Brain microvascular endothelial cell (primary cell): Measurements from ENCODE around the gene RPE.

Experiments
- DNase-seq: peaks from one replicate; pipeline ENCODE4 v3.0.0-alpha.2; 2020
- H3K27ac ChIP-seq: fragments of 250-450 bp; sonication (Bioruptor Pico); 2 replicates; pipeline ENCODE4 v1.5.1; 2020; ENCODE audit warnings: mild to moderate bottlenecking, moderate library complexity
- H3K27me3 ChIP-seq: fragments of 250-450 bp; sonication (Bioruptor Pico); replicated peaks from 2 replicates; pipeline ENCODE4 v1.5.1; 2020; ENCODE audit warnings: mild to moderate bottlenecking
- H3K36me3 ChIP-seq: fragments of 250-450 bp; sonication (Bioruptor Pico); replicated peaks from 2 replicates; pipeline ENCODE4 v1.5.1; 2020; ENCODE audit warnings: mild to moderate bottlenecking
- H3K4me3 ChIP-seq: 2 replicates; pipeline ENCODE4 v1.5.1; 2011; ENCODE audit warnings: low read depth, mild to moderate bottlenecking, control low read depth, low read length, moderate library complexity
- in situ Hi-C: cut with HindIII; loops from 2 replicates; pipeline ENCODE4 v1.10.0; 2017; ENCODE audit warnings: low sequenced_read_pairs, low pct_ligation_motif_present
- TF ChIP-seq, protein P1 (sequence below): IDR thresholded peaks from 2 replicates; pipeline ENCODE4 v1.5.1; 2011; ENCODE audit warnings: low read depth, mild to moderate bottlenecking, moderate library complexity, low read length, control low read depth, inconsistent platforms; ENCODE audit errors: missing control alignments

The RPE gene

GRCh38 chr2:210004881-210005280 is 2.4 kb downstream of the RPE start:
- TF ChIP-seq, protein P1, sequence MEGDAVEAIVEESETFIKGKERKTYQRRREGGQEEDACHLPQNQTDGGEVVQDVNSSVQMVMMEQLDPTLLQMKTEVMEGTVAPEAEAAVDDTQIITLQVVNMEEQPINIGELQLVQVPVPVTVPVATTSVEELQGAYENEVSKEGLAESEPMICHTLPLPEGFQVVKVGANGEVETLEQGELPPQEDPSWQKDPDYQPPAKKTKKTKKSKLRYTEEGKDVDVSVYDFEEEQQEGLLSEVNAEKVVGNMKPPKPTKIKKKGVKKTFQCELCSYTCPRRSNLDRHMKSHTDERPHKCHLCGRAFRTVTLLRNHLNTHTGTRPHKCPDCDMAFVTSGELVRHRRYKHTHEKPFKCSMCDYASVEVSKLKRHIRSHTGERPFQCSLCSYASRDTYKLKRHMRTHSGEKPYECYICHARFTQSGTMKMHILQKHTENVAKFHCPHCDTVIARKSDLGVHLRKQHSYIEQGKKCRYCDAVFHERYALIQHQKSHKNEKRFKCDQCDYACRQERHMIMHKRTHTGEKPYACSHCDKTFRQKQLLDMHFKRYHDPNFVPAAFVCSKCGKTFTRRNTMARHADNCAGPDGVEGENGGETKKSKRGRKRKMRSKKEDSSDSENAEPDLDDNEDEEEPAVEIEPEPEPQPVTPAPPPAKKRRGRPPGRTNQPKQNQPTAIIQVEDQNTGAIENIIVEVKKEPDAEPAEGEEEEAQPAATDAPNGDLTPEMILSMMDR, result no peak
- Histone ChIP-seq H3K27ac (no peak overlapping the region), H3K4me3 (no peak overlapping the region), H3K36me3 (peaks cover 3% of the 10 kb centered on the region), H3K27me3 (no peaks in the 10 kb centered on the region)
- in situ Hi-C loops, result no loop called here
- DNase-seq, result no peak

DNA sequence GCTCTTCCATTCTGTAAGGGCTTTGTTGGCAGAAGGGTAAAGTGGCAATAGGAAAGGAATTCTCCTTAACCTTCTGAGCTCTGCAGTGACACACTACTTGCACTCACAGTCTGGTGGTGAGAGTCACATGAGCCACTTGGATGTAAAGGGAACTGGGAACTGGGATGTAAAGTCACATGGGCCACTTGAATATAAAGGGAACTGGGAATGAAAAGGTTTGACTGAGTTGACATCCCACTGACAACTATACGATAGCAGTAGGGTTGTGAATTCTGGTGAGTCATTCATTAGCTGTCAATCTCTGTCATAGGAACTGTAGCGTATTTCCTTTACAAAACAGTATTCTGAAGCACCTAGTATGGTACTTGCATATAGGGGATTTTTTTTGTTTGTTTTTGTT is 5.5 kb downstream of the RPE start:
- DNase-seq, result no peak
- Histone ChIP-seq H3K36me3 (peaks cover 13% of the 10 kb centered on the region), H3K27me3 (no peaks in the 10 kb centered on the region), H3K27ac (no peak overlapping the region), H3K4me3 (no peak overlapping the region)
- TF ChIP-seq, protein P1, result no peak
- in situ Hi-C loops, result no loop called here

- in situ Hi-C loops, result no loop called here
- TF ChIP-seq, protein P1, result no peak
- Histone ChIP-seq H3K4me3 (no peak overlapping the region), H3K27me3 (no peaks in the 10 kb centered on the region), H3K27ac (no peak overlapping the region), H3K36me3 (peaks cover 16% of the 10 kb centered on the region)
- DNase-seq, result no peak
Observed at GRCh38 chr2:210009126-210009525, 6.7 kb downstream of the RPE start.

DNA sequence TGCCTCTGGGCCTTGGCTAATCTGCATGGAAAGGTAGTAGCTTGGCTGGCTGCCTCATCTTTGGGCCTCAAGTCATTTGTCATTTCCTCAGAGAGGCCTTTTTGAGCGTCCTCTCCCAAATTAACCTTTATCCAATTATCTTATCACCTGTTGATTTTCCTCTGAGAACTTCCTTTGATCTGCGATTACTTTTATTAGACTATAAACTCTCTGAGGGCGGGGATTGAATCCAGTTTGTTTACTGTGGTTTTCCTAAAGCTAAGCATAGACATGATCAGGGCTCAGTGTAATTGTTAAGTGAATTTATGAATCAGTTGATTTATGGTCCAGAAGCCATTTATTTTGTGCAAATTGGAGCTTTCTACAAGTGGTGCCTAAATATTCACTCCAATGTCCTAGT is 7.5 kb downstream of the RPE start:
- peaks cover 18% of the 10 kb centered on the region for H3K36me3 ChIP-seq
- in situ Hi-C loops, result no loop called here
- TF ChIP-seq, protein P1, result no peak
- H3K27me3 ChIP-seq, result no peaks in the 10 kb centered on the region
- DNase-seq, result no peak
- H3K4me3 ChIP-seq, result no peak overlapping the region
- no peak overlapping the region for H3K27ac ChIP-seq

DNA sequence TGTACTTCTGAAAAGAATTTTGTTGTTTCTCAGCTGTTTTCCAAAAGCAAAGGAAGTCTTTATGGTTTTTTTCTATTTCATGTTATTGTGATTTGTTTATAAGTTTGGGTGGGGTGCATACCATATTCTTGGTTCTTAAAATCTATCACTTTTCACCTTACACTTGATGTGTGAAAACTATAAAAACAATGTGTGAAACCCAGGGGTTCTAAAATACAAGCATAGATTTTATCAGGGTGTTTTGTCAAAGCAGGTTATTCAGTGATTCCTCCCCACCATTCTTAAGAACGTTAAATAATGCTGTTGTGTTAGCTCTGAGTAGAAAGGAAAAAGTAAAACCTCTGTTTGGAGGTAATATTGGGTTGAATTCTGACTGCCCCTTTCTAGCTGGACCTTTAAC is 17.7 kb downstream of the RPE start:
- H3K36me3 ChIP-seq, result peaks cover 52% of the 10 kb centered on the region
- H3K27ac ChIP-seq, result no peak overlapping the region
- H3K4me3 ChIP-seq, result no peak overlapping the region
- no peak for DNase-seq
- TF ChIP-seq, protein P1, result no peak
- in situ Hi-C loops, result no loop called here
- H3K27me3 ChIP-seq, result no peaks in the 10 kb centered on the region

DNA sequence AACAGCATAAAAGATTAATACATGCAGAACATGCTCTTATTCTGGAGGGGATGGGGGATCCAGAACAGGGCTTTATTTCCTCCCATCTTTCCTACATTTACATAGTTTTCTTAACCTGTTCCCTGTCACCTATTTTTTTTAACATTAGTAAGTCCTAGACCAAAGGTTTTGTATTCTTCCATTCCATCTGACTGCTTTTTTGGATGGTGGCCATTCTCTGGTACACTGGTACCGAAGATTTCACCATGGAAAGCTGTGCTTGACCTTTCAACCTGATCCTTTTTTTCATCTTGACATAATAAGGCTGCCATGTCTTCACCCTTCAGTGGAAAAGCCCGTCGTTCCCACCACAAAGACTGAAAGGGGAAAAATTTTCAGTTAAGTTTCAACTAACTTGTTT is 20.4 kb downstream of the RPE start:
- H3K4me3 ChIP-seq, result no peak overlapping the region

More for the DNA sequence above, 20.4 kb downstream of the RPE start:
- in situ Hi-C loops, result no loop called here
- Histone ChIP-seq H3K27me3 (no peaks in the 10 kb centered on the region), H3K36me3 (peaks cover 32% of the 10 kb centered on the region), H3K27ac (no peak overlapping the region)
- TF ChIP-seq, protein P1, result no peak
- DNase-seq, result no peak
